Retinal pigment epithelial cell (primary cell): Measurements from ENCODE around the gene CCNK.

Source experiments
- DNase-seq: peaks from one replicate; pipeline ENCODE4 v3.0.0-alpha.2; 2010; ENCODE audit warnings: low read depth
- H3K4me3 ChIP-seq: 2 replicates; pipeline ENCODE4 v1.5.1; 2011; ENCODE audit warnings: mild to moderate bottlenecking, low read length, control low read depth, moderate library complexity
- CTCF ChIP-seq: conservative IDR thresholded peaks from 2 replicates; pipeline ENCODE4 v1.5.1; 2011; ENCODE audit warnings: low read depth, low read length, control low read depth, inconsistent platforms

CCNK gene

GRCh38 chr14:99559286-99559990, 78.2 kb downstream of the CCNK start:
- TF ChIP-seq CTCF: no peak
- no peak for DNase-seq

GRCh38 chr14:99560403-99560802, 79.2 kb downstream of the CCNK start:
- DNase-seq: no peak
- no peak for TF ChIP-seq CTCF

More at GRCh38 chr14:99559286-99559990, 78.2 kb downstream of the CCNK start:
- no peak overlapping the region for H3K4me3 ChIP-seq

GRCh38 chr14:99560922-99561683, 79.9 kb downstream of the CCNK start:
- TF ChIP-seq CTCF: no peak
- DNase-seq: no peak
- no peak overlapping the region for H3K4me3 ChIP-seq

More at GRCh38 chr14:99560403-99560802, 79.2 kb downstream of the CCNK start:
- H3K4me3 ChIP-seq: no peak overlapping the region

GRCh38 chr14:99561864-99562263, 80.7 kb downstream of the CCNK start:
- H3K4me3 ChIP-seq: no peak overlapping the region
- DNase-seq: no peak
- TF ChIP-seq CTCF: no peak
